ENCODE results near the gene NPHS2. TPM values are rescaled to one million over a fixed set of nuclear protein-coding genes. Genes with fewer than 3 reads are reported as not detected.
A peak's percentile ranks its signal among the peaks of the same experiment; 100 is the strongest.

NPHS2 gene
- total RNA-seq, 2 donors from 2014 or later: not detected

DNA sequence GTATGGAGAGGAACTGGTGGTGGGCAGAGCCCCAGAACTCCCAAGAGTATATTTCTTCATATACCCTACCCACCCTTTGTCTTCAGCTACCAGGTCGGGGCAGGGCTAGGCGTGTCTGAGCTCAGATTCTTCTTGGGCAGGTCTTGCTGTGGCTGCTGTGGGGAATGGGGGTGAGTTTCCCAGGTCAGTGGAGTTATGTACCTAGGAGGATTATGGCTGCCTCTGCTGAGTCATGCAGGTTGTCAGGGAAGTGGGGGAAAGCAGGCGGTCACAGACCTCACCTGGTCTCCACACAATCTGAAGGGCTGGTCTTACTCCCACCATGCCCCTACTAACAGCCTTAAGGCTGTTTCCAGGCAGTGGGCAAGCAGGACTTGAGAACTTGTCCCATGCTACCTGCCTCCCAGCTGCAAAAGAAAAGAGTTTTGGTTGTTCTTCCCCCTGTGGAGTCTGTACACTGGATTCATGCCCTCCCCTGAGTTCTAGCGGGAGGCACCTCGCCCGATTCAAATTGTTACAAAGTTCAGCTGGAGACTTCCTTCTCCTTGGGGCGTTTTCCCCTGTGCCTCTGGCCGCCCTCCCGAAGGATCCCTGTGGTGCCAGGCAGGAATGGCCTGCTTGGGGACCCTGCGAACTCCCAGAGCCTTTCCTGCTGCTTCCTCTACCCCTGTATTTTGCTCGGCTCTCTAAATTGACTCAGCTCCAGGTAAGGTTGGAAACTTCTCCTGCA lies 58.6 kb downstream of the NPHS2 start:
- DNase-seq: peak; percentile 51
- Histone ChIP-seq H3K9me3 (ENCODE audit: control insufficient read depth, low read length) (no peaks in the 10 kb centered on the region), H3K27ac (ENCODE audit: low read depth, low read length) (no peak overlapping the region), H3K9ac (ENCODE audit: extremely low read depth, low read length, poor library complexity, severe bottlenecking) (no peak overlapping the region), H3K4me3 (ENCODE audit: low read length) (no peak overlapping the region), H3K36me3 (ENCODE audit: control insufficient read depth, insufficient read depth, low read length) (no peaks in the 10 kb centered on the region), H3K27me3 (ENCODE audit: control insufficient read depth, insufficient read depth, low read length, poor library complexity, severe bottlenecking) (no peaks in the 10 kb centered on the region), H3K4me1 (ENCODE audit: control insufficient read depth, insufficient read depth, low read length) (no peaks in the 10 kb centered on the region)
- Mint-ChIP-seq H3K4me3 (no peak overlapping the region), H3K4me1 (peaks cover 14% of the 10 kb centered on the region), H3K27ac (peak overlapping the region; percentile 65), H3K36me3 (ENCODE audit: low read depth) (no peaks in the 10 kb centered on the region), H3K27me3 (ENCODE audit: insufficient read depth) (no peaks in the 10 kb centered on the region), H3K9me3 (peaks cover 7% of the 10 kb centered on the region)
- TF ChIP-seq, protein P1, sequence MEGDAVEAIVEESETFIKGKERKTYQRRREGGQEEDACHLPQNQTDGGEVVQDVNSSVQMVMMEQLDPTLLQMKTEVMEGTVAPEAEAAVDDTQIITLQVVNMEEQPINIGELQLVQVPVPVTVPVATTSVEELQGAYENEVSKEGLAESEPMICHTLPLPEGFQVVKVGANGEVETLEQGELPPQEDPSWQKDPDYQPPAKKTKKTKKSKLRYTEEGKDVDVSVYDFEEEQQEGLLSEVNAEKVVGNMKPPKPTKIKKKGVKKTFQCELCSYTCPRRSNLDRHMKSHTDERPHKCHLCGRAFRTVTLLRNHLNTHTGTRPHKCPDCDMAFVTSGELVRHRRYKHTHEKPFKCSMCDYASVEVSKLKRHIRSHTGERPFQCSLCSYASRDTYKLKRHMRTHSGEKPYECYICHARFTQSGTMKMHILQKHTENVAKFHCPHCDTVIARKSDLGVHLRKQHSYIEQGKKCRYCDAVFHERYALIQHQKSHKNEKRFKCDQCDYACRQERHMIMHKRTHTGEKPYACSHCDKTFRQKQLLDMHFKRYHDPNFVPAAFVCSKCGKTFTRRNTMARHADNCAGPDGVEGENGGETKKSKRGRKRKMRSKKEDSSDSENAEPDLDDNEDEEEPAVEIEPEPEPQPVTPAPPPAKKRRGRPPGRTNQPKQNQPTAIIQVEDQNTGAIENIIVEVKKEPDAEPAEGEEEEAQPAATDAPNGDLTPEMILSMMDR (conservative IDR thresholded peaks at IDR 0.05): no peak
- WGBS, 2 experiments (ENCODE audit: insufficient coverage in 1 of 2, insufficient read length in 1 of 2): 84 to 85% methylated on average over 9 to 11 of the region's 11 CpGs

DNA sequence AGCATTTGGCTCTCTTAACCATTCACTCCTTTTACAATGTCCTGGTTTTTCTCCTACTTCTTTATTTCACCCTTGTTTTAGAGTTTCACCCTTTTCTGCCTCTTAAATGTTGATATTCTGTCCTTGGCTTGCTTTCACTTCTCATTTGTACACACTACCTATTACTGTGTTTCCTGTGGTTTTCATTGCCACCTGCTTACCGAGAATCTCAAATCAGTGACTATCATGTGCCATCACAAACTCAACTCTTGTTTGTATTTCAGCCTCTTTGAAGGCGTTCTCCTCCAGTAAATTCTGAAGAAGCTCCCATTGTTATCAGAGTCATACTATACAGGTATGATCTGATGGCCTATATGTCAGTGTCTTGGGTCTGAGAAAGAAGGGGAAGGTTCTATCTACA lies 65.7 kb downstream of the NPHS2 start:
- Mint-ChIP-seq H3K36me3 (ENCODE audit: low read depth) (no peaks in the 10 kb centered on the region), H3K27ac (no peak overlapping the region), H3K4me3 (no peak overlapping the region), H3K4me1 (peaks cover 16% of the 10 kb centered on the region), H3K9me3 (no peaks in the 10 kb centered on the region), H3K27me3 (ENCODE audit: insufficient read depth) (peaks cover 2% of the 10 kb centered on the region)
- H3K4me1 ChIP-seq (ENCODE audit: control insufficient read depth, insufficient read depth, low read length): no peaks in the 10 kb centered on the region
- H3K9me3 ChIP-seq (ENCODE audit: control insufficient read depth, low read length): no peaks in the 10 kb centered on the region
- no peak for DNase-seq
- no peaks in the 10 kb centered on the region for H3K36me3 ChIP-seq (ENCODE audit: control insufficient read depth, insufficient read depth, low read length)
- no peak overlapping the region for H3K4me3 ChIP-seq (ENCODE audit: low read length)
- no peak overlapping the region for H3K27ac ChIP-seq (ENCODE audit: low read depth, low read length)
- TF ChIP-seq, protein P1 (conservative IDR thresholded peaks at IDR 0.05): no peak
- H3K27me3 ChIP-seq (ENCODE audit: control insufficient read depth, insufficient read depth, low read length, poor library complexity, severe bottlenecking): no peaks in the 10 kb centered on the region
- H3K9ac ChIP-seq (ENCODE audit: extremely low read depth, low read length, poor library complexity, severe bottlenecking): no peak overlapping the region
- WGBS, 2 experiments (ENCODE audit: insufficient coverage in 1 of 2, insufficient read length in 1 of 2): 40 to 46% methylated on average over 2 of the region's 2 CpGs

DNA sequence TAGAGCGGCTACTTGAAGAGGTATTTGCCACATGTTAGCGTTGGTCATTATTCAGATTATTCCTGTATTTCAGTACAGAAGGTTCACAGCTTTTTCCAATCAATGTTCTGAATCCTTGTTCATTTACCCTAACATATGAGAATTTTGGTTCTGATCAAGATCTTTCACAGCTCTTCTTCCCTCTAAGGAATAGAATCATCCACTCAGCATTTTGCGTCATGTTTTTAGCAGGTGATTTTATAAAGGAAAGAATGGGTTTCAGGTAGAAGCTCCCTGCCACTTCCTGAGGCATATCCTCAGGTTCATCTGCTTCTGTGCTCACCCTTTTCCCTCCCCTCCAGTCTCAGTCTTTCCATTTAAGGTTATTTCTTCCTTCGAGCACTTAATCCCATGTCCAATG lies 66.4 kb downstream of the NPHS2 start:
- Histone ChIP-seq H3K4me3 (ENCODE audit: low read length) (no peak overlapping the region), H3K36me3 (ENCODE audit: control insufficient read depth, insufficient read depth, low read length) (no peaks in the 10 kb centered on the region), H3K9ac (ENCODE audit: extremely low read depth, low read length, poor library complexity, severe bottlenecking) (no peak overlapping the region), H3K27me3 (ENCODE audit: control insufficient read depth, insufficient read depth, low read length, poor library complexity, severe bottlenecking) (no peaks in the 10 kb centered on the region), H3K9me3 (ENCODE audit: control insufficient read depth, low read length) (no peaks in the 10 kb centered on the region), H3K4me1 (ENCODE audit: control insufficient read depth, insufficient read depth, low read length) (no peaks in the 10 kb centered on the region), H3K27ac (ENCODE audit: low read depth, low read length) (no peak overlapping the region)
- WGBS, 2 experiments (ENCODE audit: insufficient coverage in 1 of 2, insufficient read length in 1 of 2): 67 to 73% methylated on average over 3 to 4 of the region's 4 CpGs
- Mint-ChIP-seq H3K27ac (no peak overlapping the region), H3K36me3 (ENCODE audit: low read depth) (no peaks in the 10 kb centered on the region), H3K27me3 (ENCODE audit: insufficient read depth) (peaks cover 2% of the 10 kb centered on the region), H3K4me3 (no peak overlapping the region), H3K4me1 (peaks cover 16% of the 10 kb centered on the region), H3K9me3 (no peaks in the 10 kb centered on the region)
- TF ChIP-seq, protein P1 (conservative IDR thresholded peaks at IDR 0.05): no peak
- no peak for DNase-seq

Data from endodermal cell (in vitro differentiated cells).